Measurements from ENCODE around the gene SFXN2.

DNA sequence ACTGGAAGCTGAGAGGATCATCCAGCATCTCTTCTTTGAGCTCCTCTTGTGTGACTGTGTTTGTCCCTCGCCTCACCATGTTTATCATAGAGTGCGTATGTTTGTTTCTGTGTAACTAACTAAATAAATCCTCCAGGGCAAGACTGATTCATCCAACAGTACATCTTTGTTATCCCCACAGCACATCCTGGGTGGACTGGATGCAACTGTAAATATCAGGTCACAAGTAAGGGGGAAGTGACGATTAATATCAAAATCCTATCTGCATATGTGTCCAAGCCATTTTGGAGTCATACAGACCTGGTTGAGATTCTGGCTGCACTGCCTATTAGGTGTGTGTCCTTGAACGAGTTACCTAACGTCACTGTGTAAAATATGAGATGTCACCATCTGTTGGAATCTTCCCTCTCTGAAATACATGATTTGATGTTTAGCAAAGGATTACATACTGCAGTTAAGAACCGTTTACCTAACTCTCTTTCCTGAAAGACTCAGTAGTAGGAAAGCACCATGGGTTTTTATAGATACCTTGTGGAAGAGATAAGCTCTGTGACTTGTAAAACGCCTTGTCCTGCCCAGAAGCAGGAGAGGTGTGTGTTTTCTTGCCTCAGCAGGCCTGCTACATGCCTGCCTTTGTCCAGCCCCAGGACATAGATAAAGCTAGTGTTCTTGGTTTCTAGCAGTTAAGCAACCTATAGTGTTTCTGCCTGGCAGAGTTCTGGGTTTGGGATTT, 55.1 kb downstream of the SFXN2 start:
- TF ChIP-seq, protein P1, sequence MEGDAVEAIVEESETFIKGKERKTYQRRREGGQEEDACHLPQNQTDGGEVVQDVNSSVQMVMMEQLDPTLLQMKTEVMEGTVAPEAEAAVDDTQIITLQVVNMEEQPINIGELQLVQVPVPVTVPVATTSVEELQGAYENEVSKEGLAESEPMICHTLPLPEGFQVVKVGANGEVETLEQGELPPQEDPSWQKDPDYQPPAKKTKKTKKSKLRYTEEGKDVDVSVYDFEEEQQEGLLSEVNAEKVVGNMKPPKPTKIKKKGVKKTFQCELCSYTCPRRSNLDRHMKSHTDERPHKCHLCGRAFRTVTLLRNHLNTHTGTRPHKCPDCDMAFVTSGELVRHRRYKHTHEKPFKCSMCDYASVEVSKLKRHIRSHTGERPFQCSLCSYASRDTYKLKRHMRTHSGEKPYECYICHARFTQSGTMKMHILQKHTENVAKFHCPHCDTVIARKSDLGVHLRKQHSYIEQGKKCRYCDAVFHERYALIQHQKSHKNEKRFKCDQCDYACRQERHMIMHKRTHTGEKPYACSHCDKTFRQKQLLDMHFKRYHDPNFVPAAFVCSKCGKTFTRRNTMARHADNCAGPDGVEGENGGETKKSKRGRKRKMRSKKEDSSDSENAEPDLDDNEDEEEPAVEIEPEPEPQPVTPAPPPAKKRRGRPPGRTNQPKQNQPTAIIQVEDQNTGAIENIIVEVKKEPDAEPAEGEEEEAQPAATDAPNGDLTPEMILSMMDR (IDR thresholded peaks at IDR 0.05; ENCODE audit: low read length), result no peak
- no peak for TF ChIP-seq EZH2phosphoT487 (IDR thresholded peaks at IDR 0.05; ENCODE audit: low read length)
